K562 (cell line): ENCODE results near the gene HMG20B. TPM values are rescaled to one million over a fixed set of nuclear protein-coding genes. Genes with fewer than 3 reads are reported as not detected.
A peak's percentile ranks its signal among the peaks of the same experiment; 100 is the strongest.

Experiments
- ATAC-seq: fragments of 200-7000 bp; cut with Tn5 transposase; 3 replicates; pipeline ENCODE4 v1.9.1; 2020; ENCODE audit warnings: moderate library complexity
- BruUV-seq: library from RNA; stranded (reverse); fragments of 400-500 nt; replicated peaks from 2 replicates; lab custom pipeline; 2021; lab: Mats Ljungman, UMichigan
- CTCF ChIA-PET: fragments of 300-600 bp; formaldehyde crosslinking; extraction: SDS; loops from one replicate; lab custom pipeline; 2021; ENCODE audit warnings: low intra/inter-chr PET ratio; lab: Yijun Ruan, JAX
- POLR2A ChIA-PET: fragments of 300-600, 350-650 bp; sonication (Branson Sonifier 250); formaldehyde crosslinking; extraction: SDS; loops from one replicate; lab custom pipeline; 2021; ENCODE audit warnings: antibody characterized with exemption, inconsistent platforms; lab: Yijun Ruan, JAX
- DNase-seq, 4 experiments: peaks; one replicate each; pipeline versions ENCODE4 v3.0.0 to v3.0.0-alpha.2; 2011 to 2018; ENCODE audit warnings: low spot score in 3 of 4, mixed read lengths in 3 of 4; ENCODE audit errors: extremely low read depth in 1 of 4
- FAIRE-seq: peaks from 2 replicates; lab custom pipeline; 2011; peaks lifted over from hg19 to GRCh38; lab: Jason Lieb, UNC
- H2AFZ ChIP-seq: 2 replicates; pipeline ENCODE4 v1.6.0; 2011; ENCODE audit warnings: low read depth, low read length, control low read depth, inconsistent platforms
- H3K27ac ChIP-seq: fragments of 200-600 bp; 3 replicates; pipeline ENCODE4 v1.8.0; 2011; ENCODE audit warnings: low read depth, mild to moderate bottlenecking, control low read depth, inconsistent platforms, low read length, moderate library complexity, mixed read lengths; ENCODE audit errors: extremely low read depth
- H3K27me3 ChIP-seq, 2 experiments: fragments of 300-600 bp in 1 of 2; 2 replicates in 1 of 2; 3 replicates in 1 of 2; pipeline versions ENCODE4 v1.6.0 to v1.8.0; 2011; ENCODE audit warnings: inconsistent platforms in 2 of 2, low read length in 2 of 2, mild to moderate bottlenecking in 1 of 2, mixed read lengths in 1 of 2, moderate library complexity in 1 of 2; ENCODE audit not compliant: control insufficient read depth in 2 of 2, insufficient read depth in 2 of 2
- H3K36me3 ChIP-seq: fragments of 300-600 bp; 3 replicates; pipeline ENCODE4 v1.8.0; 2011; ENCODE audit warnings: mild to moderate bottlenecking, low read length, inconsistent platforms; ENCODE audit not compliant: control insufficient read depth, insufficient read depth
- H3K4me1 ChIP-seq, 2 experiments: fragments of 200-600 bp in 1 of 2; replicated peaks in 1 of 2; 2 replicates in 1 of 2; 3 replicates in 1 of 2; pipeline versions ENCODE4 v1.5.1 to v1.8.0; 2011; ENCODE audit warnings: inconsistent platforms in 2 of 2, low read length in 2 of 2, mild to moderate bottlenecking in 1 of 2, mixed read lengths in 1 of 2, moderate library complexity in 1 of 2; ENCODE audit not compliant: control insufficient read depth in 2 of 2, insufficient read depth in 2 of 2
- H3K4me2 ChIP-seq: 2 replicates; pipeline ENCODE4 v1.6.1; 2011; ENCODE audit warnings: low read length, control low read depth, inconsistent platforms, mixed read lengths; ENCODE audit not compliant: insufficient read depth
- H3K4me3 ChIP-seq: fragments of 200-600 bp; sonication (generic), shearing (Covaris generic); 2 replicates; pipeline ENCODE4 v1.5.1; 2016; ENCODE audit warnings: control low read depth, inconsistent platforms
- H3K79me2 ChIP-seq: fragments of 200-600 bp; 3 replicates; pipeline ENCODE4 v1.8.0; 2011; ENCODE audit warnings: low read length, inconsistent platforms; ENCODE audit not compliant: control insufficient read depth, insufficient read depth
- H3K9ac ChIP-seq, 2 experiments: 2 replicates each; pipeline versions ENCODE4 v1.6.0 to v1.6.1; 2011; ENCODE audit warnings: low read depth in 2 of 2, low read length in 2 of 2, control low read depth in 1 of 2, inconsistent platforms in 1 of 2, mild to moderate bottlenecking in 1 of 2, mixed read lengths in 1 of 2; ENCODE audit not compliant: insufficient read depth in 1 of 2
- H3K9me1 ChIP-seq: one replicate; pipeline ENCODE4 v1.6.0; 2011; ENCODE audit warnings: inconsistent platforms, mild to moderate bottlenecking, low read length, moderate library complexity; ENCODE audit not compliant: control insufficient read depth, insufficient read depth
- H3K9me3 ChIP-seq: replicated peaks from 2 replicates; pipeline ENCODE4 v1.5.1; 2011; ENCODE audit warnings: low read depth, low read length, inconsistent platforms; ENCODE audit not compliant: control insufficient read depth, insufficient read depth
- H4K20me1 ChIP-seq: replicated peaks from 2 replicates; pipeline ENCODE4 v1.6.1; 2011; ENCODE audit warnings: low read length, inconsistent platforms, mixed read lengths; ENCODE audit not compliant: control insufficient read depth, insufficient read depth
- CREBBP ChIP-seq: IDR thresholded peaks from one replicate; pipeline ENCODE4 v1.6.1; 2012; ENCODE audit warnings: low read depth, mild to moderate bottlenecking, control low read depth, inconsistent platforms, low read length
- EWSR1 ChIP-seq: fragments of 450-650 bp; IDR thresholded peaks from 2 replicates; pipeline ENCODE4 v1.6.1; 2018; ENCODE audit warnings: borderline replicate concordance, mild to moderate bottlenecking, low read depth, moderate library complexity; ENCODE audit not compliant: partially characterized antibody
- POU5F1 ChIP-seq: fragments of 150-350 bp; IDR thresholded peaks from 2 replicates; pipeline ENCODE4 v1.6.1; 2014; ENCODE audit warnings: borderline replicate concordance, low read length, low read depth, mild to moderate bottlenecking; ENCODE audit not compliant: partially characterized antibody
- VEZF1 ChIP-seq: fragments of 200-800 bp; sonication (Bioruptor generic); IDR thresholded peaks from 2 replicates; pipeline ENCODE4 v1.6.1; 2017; ENCODE audit warnings: missing genetic modification characterization, missing compliant biosample characterization
- ZBTB2 ChIP-seq: fragments of 450-650 bp; IDR thresholded peaks from 2 replicates; pipeline ENCODE4 v1.6.1; 2016; ENCODE audit warnings: antibody characterized with exemption
- WGBS: fragments of 100-300 bp; shearing (Covaris generic); methylation state at CpG from one replicate; pipeline ENCODE4 v1.1.6; 2016; ENCODE audit warnings: low coverage, mixed read lengths; ENCODE audit not compliant: insufficient coverage; ENCODE audit errors: missing lambda C conversion rate; 5-methylcytosine and 5-hydroxymethylcytosine counted together
- in situ Hi-C: fragments of 300-500 bp; cut with MboI; formaldehyde crosslinking; loops from 4 replicates; pipeline ENCODE4 v1.15.0; 2018; ENCODE audit warnings: inconsistent platforms, mixed read lengths
- intact Hi-C: fragments of 100-400 bp; cut with micrococcal nuclease; formaldehyde crosslinking; loops from 2 replicates; pipeline ENCODE4 v1.14.2; 2022
- polyA plus RNA-seq, 8 experiments: library from polyadenylated mRNA; depleted of rRNA in 4 of 8; stranded (reverse) in 5 of 8; unstranded in 3 of 8; fragments of >200 nt; fragmentation: Nextera tagmentation in 2 of 8; fragmentation: Illumina TruSeq in 1 of 8; extraction: Ambion mirVana in 2 of 8; extraction: Trizol in 1 of 8; gene quantifications; 2 replicates each; pipeline versions ENCODE4 v1.2.1 to v1.2.3, GENCODE V29; 2011 to 2014; ENCODE audit warnings: inconsistent platforms in 1 of 8, missing spikeins in 1 of 8
- total RNA-seq, 7 experiments: library from RNA; depleted of rRNA in 6 of 7; stranded (reverse); fragments of >200 nt in 6 of 7; fragmentation: Illumina TruSeq in 2 of 7; extraction: Trizol in 2 of 7; gene quantifications; 2 replicates each; pipeline versions ENCODE4 v1.2.1 to v1.2.3, GENCODE V29; 2011 to 2021; ENCODE audit warnings: low replicate concordance in 1 of 7
- TF ChIP-seq, protein P1 (sequence below): fragments of 200-400 bp; formaldehyde crosslinking; IDR thresholded peaks from 2 replicates; pipeline ENCODE4 v1.6.1; 2017; ENCODE audit warnings: mild to moderate bottlenecking, low read depth, low read length, moderate library complexity

HMG20B gene
- total and polyA plus RNA-seq, 9 of the 15 experiments (the other 6 are each of a cell fraction or from before 2014, with no cell fraction given), result 0.35 to 172 (median 38.6) TPM

- H4K20me1 ChIP-seq, result no peaks in the 10 kb centered on the region
- peaks cover 79% of the 10 kb centered on the region; the same call in 2 of the 3 replicates for H3K36me3 ChIP-seq
- ChIA-PET POLR2A (no interaction called here), CTCF (interaction anchor here (2.9 kb wide), 1 partner anchor 72 kb away, joined by 19 read pairs; no protein-coding TSS in a partner anchor)
- no peak overlapping the region for H3K4me3 ChIP-seq
- BruUV-seq, result no TSS peak
- 88% methylated on average over 8 of the region's 19 CpGs for WGBS
- no peak for FAIRE-seq
- peak overlapping the region in 1 of 2 experiments; percentile 73; a peak in 2 of 4 replicates for H3K9ac ChIP-seq
- peaks cover 4% of the 10 kb centered on the region; the same call in 1 of the 3 replicates for H3K79me2 ChIP-seq
- H3K27me3 ChIP-seq, result no peaks in the 10 kb centered on the region
- DNase-seq, result no peak
- in situ Hi-C loops, result no loop called here
- ATAC-seq, result peak; percentile 37; the same call in 2 of the 3 replicates
- no peak overlapping the region for H2AFZ ChIP-seq
- H3K4me1 ChIP-seq, result peaks cover 8 to 84% of the 10 kb centered on the region in 2 experiments
- H3K9me1 ChIP-seq, result no peaks in the 10 kb centered on the region
- no peak overlapping the region for H3K4me2 ChIP-seq
- no peaks in the 10 kb centered on the region for H3K9me3 ChIP-seq
- no peak for TF ChIP-seq EWSR1
- TF ChIP-seq VEZF1 (CRISPR knock-in tag), result no peak
- TF ChIP-seq, protein P1, sequence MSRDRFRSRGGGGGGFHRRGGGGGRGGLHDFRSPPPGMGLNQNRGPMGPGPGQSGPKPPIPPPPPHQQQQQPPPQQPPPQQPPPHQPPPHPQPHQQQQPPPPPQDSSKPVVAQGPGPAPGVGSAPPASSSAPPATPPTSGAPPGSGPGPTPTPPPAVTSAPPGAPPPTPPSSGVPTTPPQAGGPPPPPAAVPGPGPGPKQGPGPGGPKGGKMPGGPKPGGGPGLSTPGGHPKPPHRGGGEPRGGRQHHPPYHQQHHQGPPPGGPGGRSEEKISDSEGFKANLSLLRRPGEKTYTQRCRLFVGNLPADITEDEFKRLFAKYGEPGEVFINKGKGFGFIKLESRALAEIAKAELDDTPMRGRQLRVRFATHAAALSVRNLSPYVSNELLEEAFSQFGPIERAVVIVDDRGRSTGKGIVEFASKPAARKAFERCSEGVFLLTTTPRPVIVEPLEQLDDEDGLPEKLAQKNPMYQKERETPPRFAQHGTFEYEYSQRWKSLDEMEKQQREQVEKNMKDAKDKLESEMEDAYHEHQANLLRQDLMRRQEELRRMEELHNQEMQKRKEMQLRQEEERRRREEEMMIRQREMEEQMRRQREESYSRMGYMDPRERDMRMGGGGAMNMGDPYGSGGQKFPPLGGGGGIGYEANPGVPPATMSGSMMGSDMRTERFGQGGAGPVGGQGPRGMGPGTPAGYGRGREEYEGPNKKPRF, result no peak
- no peak for TF ChIP-seq CREBBP
- no peak for TF ChIP-seq POU5F1
- TF ChIP-seq ZBTB2, result no peak
- intact Hi-C loops, result no loop called here
- H3K27ac ChIP-seq, result no peak overlapping the region
Measured at GRCh38 chr19:3617463-3617862, 44.7 kb downstream of the HMG20B start.
